Ascending aorta (tissue), 2 donors: ENCODE results near the gene ANKRD10. TPM values are rescaled to one million over a fixed set of nuclear protein-coding genes. Genes with fewer than 3 reads are reported as not detected.

Experiments used
- DNase-seq, 2 donors: peaks; one replicate each; pipeline ENCODE4 v3.0.0-alpha.2; 2019; ENCODE audit warnings: low spot score in 2 of 2
- H3K27ac ChIP-seq, 2 donors: fragments of 200-600 bp; sonication (generic); one replicate each; pipeline ENCODE4 v1.5.1; 2016 to 2017; ENCODE audit warnings: mild to moderate bottlenecking in 1 of 2
- H3K27me3 ChIP-seq: fragments of 200-600 bp; sonication (generic); one replicate; pipeline ENCODE4 v1.5.1; 2017
- H3K36me3 ChIP-seq, 2 donors: fragments of 200-600 bp; sonication (generic); one replicate each; pipeline ENCODE4 v1.5.1; 2016
- H3K4me1 ChIP-seq, 2 donors: fragments of 200-600 bp; sonication (generic); one replicate each; pipeline ENCODE4 v1.5.1; 2016 to 2017; ENCODE audit warnings: mild to moderate bottlenecking in 1 of 2
- H3K4me3 ChIP-seq, 2 donors: fragments of 200-600 bp; sonication (generic); one replicate each; pipeline ENCODE4 v1.5.1; 2016 to 2017; ENCODE audit warnings: mild to moderate bottlenecking in 1 of 2
- H3K9me3 ChIP-seq, 2 donors: fragments of 200-600 bp; sonication (generic); one replicate each; pipeline ENCODE4 v1.5.1; 2016
- intact Hi-C: fragments of 100-400 bp; cut with DNase I; formaldehyde crosslinking; loops from one replicate; pipeline ENCODE4 v1.15.1; 2023
- total RNA-seq: library from RNA; depleted of rRNA; stranded (reverse); fragments of >200 nt; gene quantifications from one replicate; pipeline ENCODE4 v1.1.0, GENCODE V29; 2016
- TF ChIP-seq, protein P1 (sequence below), 3 experiments: fragments of 200-600 bp in 2 of 3; fragments of 450-650 bp in 1 of 3; sonication (generic) in 2 of 3; IDR thresholded peaks; one replicate each; pipeline ENCODE4 v1.5.1; 2016 to 2019; ENCODE audit warnings: antibody characterized with exemption in 3 of 3, mild to moderate bottlenecking in 1 of 3, moderate library complexity in 1 of 3

The ANKRD10 gene
- 100 TPM for total RNA-seq

GRCh38 chr13:110915057-110915873 is at the start of gene ANKRD10:
Gene ANKRD10, minus strand, starts transcription at chr13:110915069. Its CDS starts 135 bp downstream, at chr13:110914934.
- Histone ChIP-seq H3K27ac (peak within 1 kb of the TSS; percentile 99 to 100), H3K4me1 (peaks cover 12 to 28% of the 10 kb centered on the region in 2 donors), H3K4me3 (peak within 1 kb of the TSS; percentile 90 to 92), H3K27me3 (no peaks in the 10 kb centered on the region), H3K9me3 (no peaks in the 10 kb centered on the region), H3K36me3 (peaks cover 0 to 5% of the 10 kb centered on the region in 2 donors)
- TF ChIP-seq, protein P1, sequence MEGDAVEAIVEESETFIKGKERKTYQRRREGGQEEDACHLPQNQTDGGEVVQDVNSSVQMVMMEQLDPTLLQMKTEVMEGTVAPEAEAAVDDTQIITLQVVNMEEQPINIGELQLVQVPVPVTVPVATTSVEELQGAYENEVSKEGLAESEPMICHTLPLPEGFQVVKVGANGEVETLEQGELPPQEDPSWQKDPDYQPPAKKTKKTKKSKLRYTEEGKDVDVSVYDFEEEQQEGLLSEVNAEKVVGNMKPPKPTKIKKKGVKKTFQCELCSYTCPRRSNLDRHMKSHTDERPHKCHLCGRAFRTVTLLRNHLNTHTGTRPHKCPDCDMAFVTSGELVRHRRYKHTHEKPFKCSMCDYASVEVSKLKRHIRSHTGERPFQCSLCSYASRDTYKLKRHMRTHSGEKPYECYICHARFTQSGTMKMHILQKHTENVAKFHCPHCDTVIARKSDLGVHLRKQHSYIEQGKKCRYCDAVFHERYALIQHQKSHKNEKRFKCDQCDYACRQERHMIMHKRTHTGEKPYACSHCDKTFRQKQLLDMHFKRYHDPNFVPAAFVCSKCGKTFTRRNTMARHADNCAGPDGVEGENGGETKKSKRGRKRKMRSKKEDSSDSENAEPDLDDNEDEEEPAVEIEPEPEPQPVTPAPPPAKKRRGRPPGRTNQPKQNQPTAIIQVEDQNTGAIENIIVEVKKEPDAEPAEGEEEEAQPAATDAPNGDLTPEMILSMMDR (IDR thresholded peaks at IDR 0.05): peak; percentile 92 to 95 (median 92)
- intact Hi-C loops: loop anchor here (1.0 to 10.0 kb wide), 9 partner anchors 40 to 370 kb away; partner anchors contain the start of gene ARHGEF7
- peak; percentile 99 for DNase-seq

DNA sequence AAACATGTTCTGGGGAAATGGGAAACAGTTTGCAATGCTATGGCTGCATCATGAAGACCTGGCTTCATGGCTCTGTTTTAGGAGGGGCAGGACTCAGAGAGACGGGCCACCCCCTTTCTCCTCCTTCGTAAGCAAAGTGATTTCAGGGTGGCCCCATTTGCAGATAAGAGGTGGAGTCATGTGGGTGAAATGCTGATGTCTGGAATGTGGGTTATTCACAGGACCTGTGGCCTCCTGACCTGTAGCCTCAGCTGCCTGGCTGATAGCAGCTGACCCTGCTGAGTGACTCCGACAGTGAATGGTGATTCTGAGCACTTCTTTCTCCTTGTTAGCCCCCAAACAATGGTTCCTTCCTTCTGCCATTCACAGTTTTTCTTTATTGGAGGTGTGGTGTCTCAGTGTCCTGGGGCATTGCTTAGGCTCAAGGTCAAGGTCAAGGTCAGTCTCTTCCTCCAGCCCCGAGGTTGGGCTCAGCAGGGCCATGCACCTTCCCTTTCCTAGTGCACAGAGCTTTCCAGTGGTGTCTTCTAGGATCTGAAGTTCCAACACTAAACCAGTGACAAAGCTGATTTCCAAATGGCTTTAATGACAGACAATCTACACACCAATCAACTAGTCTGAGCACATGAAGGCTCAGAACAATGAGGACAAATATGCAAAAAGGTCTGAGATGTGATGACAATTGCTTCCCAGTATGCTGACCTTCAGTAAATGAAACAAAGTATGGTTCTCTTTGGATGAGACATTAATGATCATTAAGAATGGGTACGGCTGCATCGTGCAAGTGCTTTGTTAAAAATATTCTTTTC is 49.6 kb upstream of the ANKRD10 start:
- no peaks in the 10 kb centered on the region for H3K4me1 ChIP-seq
- H3K27me3 ChIP-seq: no peaks in the 10 kb centered on the region
- no peaks in the 10 kb centered on the region for H3K36me3 ChIP-seq
- TF ChIP-seq, protein P1 (IDR thresholded peaks at IDR 0.05): no peak
- DNase-seq: no peak
- peaks cover 0 to 10% of the 10 kb centered on the region in 2 donors for H3K9me3 ChIP-seq
- intact Hi-C loops: no loop called here
- no peak overlapping the region for H3K4me3 ChIP-seq
- no peak overlapping the region for H3K27ac ChIP-seq

DNA sequence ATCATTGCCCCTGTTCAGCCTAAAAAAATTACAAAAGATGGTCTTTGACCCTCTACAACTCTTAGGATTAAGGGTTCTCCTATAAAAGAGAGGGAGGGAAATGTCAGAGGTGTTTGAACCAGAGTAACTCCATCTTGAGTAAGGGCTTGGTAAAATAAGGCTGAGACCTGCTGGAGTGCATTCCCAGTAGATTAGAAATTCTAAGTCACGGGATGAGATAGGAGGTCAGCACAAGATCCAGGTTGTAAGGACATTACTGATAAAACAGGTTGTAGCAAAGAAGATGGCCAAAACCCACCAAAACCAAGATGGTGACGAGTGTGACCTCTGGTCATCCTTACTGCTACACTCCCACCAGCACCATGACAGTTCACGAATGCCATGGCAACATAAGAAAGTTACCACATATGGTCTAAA is 48.7 kb upstream of the ANKRD10 start:
- Histone ChIP-seq H3K4me1 (no peaks in the 10 kb centered on the region), H3K4me3 (no peak overlapping the region), H3K9me3 (peaks cover 0 to 10% of the 10 kb centered on the region in 2 donors), H3K36me3 (no peaks in the 10 kb centered on the region), H3K27me3 (no peaks in the 10 kb centered on the region), H3K27ac (no peak overlapping the region)
- intact Hi-C loops: no loop called here
- no peak for DNase-seq
- TF ChIP-seq, protein P1 (IDR thresholded peaks at IDR 0.05): no peak

DNA sequence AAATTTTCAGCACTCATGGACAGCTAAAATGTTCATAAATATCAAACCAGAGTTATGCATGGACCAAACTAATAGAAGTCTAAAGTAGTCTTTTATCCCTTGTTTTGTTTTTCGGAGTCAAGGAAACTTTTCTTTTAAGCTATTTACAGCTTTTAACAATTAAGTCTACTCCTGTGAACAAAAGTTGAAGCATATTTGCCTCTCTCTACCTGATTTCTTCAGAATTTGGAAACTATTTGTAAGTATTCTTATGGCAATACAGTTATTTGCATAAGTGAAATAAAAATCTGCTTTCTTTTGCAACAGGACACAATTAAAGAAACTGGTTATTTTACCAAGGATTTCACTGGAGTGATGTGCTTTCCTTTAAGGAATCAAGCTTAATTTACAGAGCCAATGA is 47.1 kb upstream of the ANKRD10 start:
- Histone ChIP-seq H3K4me1 (no peaks in the 10 kb centered on the region), H3K36me3 (no peaks in the 10 kb centered on the region), H3K9me3 (peaks cover 0 to 10% of the 10 kb centered on the region in 2 donors), H3K27me3 (no peaks in the 10 kb centered on the region), H3K27ac (no peak overlapping the region), H3K4me3 (no peak overlapping the region)
- intact Hi-C loops: no loop called here
- TF ChIP-seq, protein P1 (IDR thresholded peaks at IDR 0.05): no peak
- no peak for DNase-seq

DNA sequence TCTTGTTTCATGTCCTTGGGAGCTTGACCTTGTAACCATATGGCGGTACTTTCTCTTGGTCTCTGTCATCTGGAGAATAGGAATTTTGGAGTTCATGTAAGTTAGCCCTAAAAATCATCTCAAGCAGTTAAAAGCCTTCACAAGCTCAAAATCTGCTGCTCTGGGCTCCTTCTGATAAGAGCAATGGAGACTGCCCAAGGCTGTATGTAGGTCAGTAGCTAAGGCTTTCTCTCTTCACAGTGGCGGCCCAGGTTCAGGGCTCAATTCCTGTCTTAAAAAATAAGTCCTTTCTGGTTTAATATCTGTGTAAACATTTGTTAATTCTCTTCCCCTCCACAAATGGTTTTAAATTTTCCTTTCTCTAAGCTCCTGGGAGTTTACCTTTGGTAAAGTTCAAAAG is 45.3 kb upstream of the ANKRD10 start:
- Histone ChIP-seq H3K9me3 (peaks cover 0 to under 1% of the 10 kb centered on the region in 2 donors), H3K4me1 (no peaks in the 10 kb centered on the region), H3K36me3 (no peaks in the 10 kb centered on the region), H3K4me3 (no peak overlapping the region), H3K27ac (no peak overlapping the region), H3K27me3 (no peaks in the 10 kb centered on the region)
- TF ChIP-seq, protein P1 (IDR thresholded peaks at IDR 0.05): no peak
- no peak for DNase-seq
- intact Hi-C loops: no loop called here
